Measurements from ENCODE around the gene TMEM201. TPM values are rescaled to one million over a fixed set of nuclear protein-coding genes. Genes with fewer than 3 reads are reported as not detected.

Gene TMEM201
- total and polyA plus RNA-seq, 2 of the 13 experiments (the other 11 are each of a cell fraction or from before 2014, with no cell fraction given), result 1.5 to 8.2 TPM

GRCh38 chr1:9606948-9607347, 18.2 kb downstream of the TMEM201 start:
- FAIRE-seq (no peak), DNase-seq (ENCODE audit: low spot score) (no peak), ATAC-seq (no peak)
- BruUV-seq (replicated peaks), result no TSS peak
- 100% methylated on average over 9 of the region's 10 CpGs for WGBS (ENCODE audit: low lambda C conversion rate)
- H3K79me2 ChIP-seq (ENCODE audit: insufficient read depth, low read length), result no peaks in the 10 kb centered on the region
- no peaks in the 10 kb centered on the region for H3K4me1 ChIP-seq (ENCODE audit: insufficient read depth, low read length)
- ChIA-PET POLR2A (no interaction called here), CTCF (ENCODE audit: low intra/inter-chr PET ratio, low total read pairs) (no interaction called here)
- in situ Hi-C loops (cut with HindIII; ENCODE audit: extremely low pct_ligation_motif_present, low pct_unique_long_range_greater_than_20kb), result no loop called here
- no peaks in the 10 kb centered on the region for H4K20me1 ChIP-seq (ENCODE audit: insufficient read depth, low read length)
- no peak overlapping the region for H2AFZ ChIP-seq (ENCODE audit: low read length)
- no peak overlapping the region for H3K27ac ChIP-seq (ENCODE audit: extremely low read length, insufficient read depth, low read length)
- intact Hi-C loops (cut with micrococcal nuclease; ENCODE audit: unreplicated experiment), result no loop called here
- H3K36me3 ChIP-seq (replicated peaks in 1 of 2; ENCODE audit: control insufficient read depth in 1 of 2, insufficient read depth in 2 of 2, low read length in 2 of 2), result peaks cover 24 to 43% of the 10 kb centered on the region in 2 experiments; a peak in 4 of 5 replicates
- no peaks in the 10 kb centered on the region for H3K9me3 ChIP-seq (ENCODE audit: low read length)
- H3K4me3 ChIP-seq (replicated peaks in 1 of 3; ENCODE audit: insufficient read depth in 1 of 3, low read depth in 2 of 3, low read length in 3 of 3), result no peak overlapping the region
- no peak overlapping the region for H3K4me2 ChIP-seq (ENCODE audit: low read depth, low read length)
- no peak overlapping the region for H3K9ac ChIP-seq (ENCODE audit: insufficient read depth, low read depth, low read length)
- no peaks in the 10 kb centered on the region for H3K27me3 ChIP-seq (ENCODE audit: control insufficient read depth in 1 of 2, insufficient read depth in 2 of 2, low read length in 2 of 2)
- no peak for TF ChIP-seq ZBTB44 (CRISPR knock-in tag; IDR thresholded peaks at IDR 0.05)
- TF ChIP-seq SMAD9 (CRISPR knock-in tag; IDR thresholded peaks at IDR 0.05), result no peak
- no peak for TF ChIP-seq KLF12 (CRISPR knock-in tag; IDR thresholded peaks at IDR 0.05; ENCODE audit: borderline replicate concordance)
- TF ChIP-seq IRF9 (CRISPR knock-in tag; IDR thresholded peaks at IDR 0.05; ENCODE audit: borderline replicate concordance), result no peak
- TF ChIP-seq ZNF136 (CRISPR knock-in tag; IDR thresholded peaks at IDR 0.05; ENCODE audit: low read depth), result no peak
- no peak for TF ChIP-seq CREB3 (CRISPR knock-in tag; IDR thresholded peaks at IDR 0.05)
- no peak for TF ChIP-seq ZNF20 (CRISPR knock-in tag; IDR thresholded peaks at IDR 0.05)
- TF ChIP-seq ZNF34 (CRISPR knock-in tag; IDR thresholded peaks at IDR 0.05; ENCODE audit: borderline replicate concordance), result no peak
- TF ChIP-seq ZKSCAN5 (CRISPR knock-in tag; IDR thresholded peaks at IDR 0.05), result no peak
- no peak for TF ChIP-seq ZNF646 (CRISPR knock-in tag; IDR thresholded peaks at IDR 0.05)
- TF ChIP-seq ISL2 (CRISPR knock-in tag; IDR thresholded peaks at IDR 0.05), result no peak
- TF ChIP-seq CREBL2 (CRISPR knock-in tag; IDR thresholded peaks at IDR 0.05; ENCODE audit: borderline replicate concordance), result no peak
